Transverse colon (tissue), 4 donors: ENCODE measurements around the gene MKRN2. TPM values are rescaled to one million over a fixed set of nuclear protein-coding genes. Genes with fewer than 3 reads are reported as not detected.

Experiments used
- DNase-seq: peaks from one replicate; pipeline ENCODE4 v3.0.0-alpha.2; 2019
- H3K27ac ChIP-seq, 4 donors: fragments of 200-600 bp; sonication (generic); 2 replicates each; pipeline ENCODE4 v1.5.1; 2016 to 2018; ENCODE audit warnings: inconsistent platforms in 4 of 4
- H3K27me3 ChIP-seq: fragments of 200-600 bp; sonication (generic); 2 replicates; pipeline ENCODE4 v1.5.1; 2017; ENCODE audit warnings: inconsistent platforms
- H3K36me3 ChIP-seq, 4 donors: fragments of 200-600 bp; sonication (generic); 2 replicates each; pipeline ENCODE4 v1.5.1; 2017 to 2019; ENCODE audit warnings: inconsistent platforms in 4 of 4
- H3K4me1 ChIP-seq, 4 donors: fragments of 200-600 bp; sonication (generic); 2 replicates each; pipeline ENCODE4 v1.5.1; 2017 to 2020; ENCODE audit warnings: inconsistent platforms in 4 of 4
- H3K4me3 ChIP-seq, 4 donors: fragments of 200-600 bp; sonication (generic); 1 replicate in 1 of 4; 2 replicates in 3 of 4; pipeline versions ENCODE4 v1.5.1 to v1.6.1; 2017 to 2019; ENCODE audit warnings: inconsistent platforms in 4 of 4
- H3K9me3 ChIP-seq, 2 donors: fragments of 200-600 bp; sonication (generic); 2 replicates each; pipeline ENCODE4 v1.5.1; 2017 to 2019; ENCODE audit warnings: inconsistent platforms in 2 of 2
- CTCF ChIP-seq, 5 experiments: fragments of 200-600 bp in 3 of 5; fragments of 450-650 bp in 2 of 5; sonication (generic) in 3 of 5; IDR thresholded peaks; 1 replicate in 2 of 5; 2 replicates in 3 of 5; pipeline ENCODE4 v1.5.1; 2016 to 2017; ENCODE audit warnings: antibody characterized with exemption in 5 of 5, inconsistent platforms in 3 of 5, mild to moderate bottlenecking in 2 of 5, moderate library complexity in 1 of 5
- EP300 ChIP-seq: sonication (generic); formaldehyde crosslinking; IDR thresholded peaks from one replicate; pipeline ENCODE4 v1.6.1; 2017; ENCODE audit warnings: antibody characterized with exemption, low read depth
- POLR2A ChIP-seq: fragments of 450-650 bp; IDR thresholded peaks from one replicate; pipeline ENCODE4 v1.6.1; 2016; ENCODE audit warnings: antibody characterized with exemption, mild to moderate bottlenecking, moderate library complexity
- POLR2AphosphoS5 ChIP-seq, 3 donors: sonication (generic); formaldehyde crosslinking; IDR thresholded peaks; one replicate each; pipeline ENCODE4 v1.6.1; 2016; ENCODE audit warnings: antibody characterized with exemption in 3 of 3
- WGBS, 2 donors: methylation state at CpG; one replicate each; pipeline ENCODE4 v1.1.5; 2018; ENCODE audit warnings: low coverage in 1 of 2; 5-methylcytosine and 5-hydroxymethylcytosine counted together
- in situ Hi-C, 4 donors: fragments of 200-750 bp; cut with MboI; loops; one replicate each; pipeline versions ENCODE4 v1.15.0 to v1.15.1; 2017; ENCODE audit warnings: low sequenced_read_pairs in 3 of 4, low pct_ligation_motif_present in 1 of 4, low pct_unique_long_range_greater_than_20kb in 1 of 4
- intact Hi-C: fragments of 100-400 bp; cut with DNase I; formaldehyde crosslinking; loops from one replicate; pipeline ENCODE4 v1.15.1; 2023; ENCODE audit warnings: low total_unique reads
- total RNA-seq, 4 donors: library from RNA; depleted of rRNA; stranded (reverse); fragments of >200 nt; gene quantifications; one replicate each; pipeline ENCODE4 v1.1.0, GENCODE V29; 2016

The MKRN2 gene
- total RNA-seq, 4 donors from 2014 or later, result 22.9 to 30.6 (median 25.4) TPM

- no peak for DNase-seq
- WGBS, 2 donors, result 81 to 86% methylated on average over 2 of the region's 2 CpGs
- no peak overlapping the region for H3K27ac ChIP-seq
- H3K4me3 ChIP-seq, result no peak overlapping the region
- in situ Hi-C loops, result no loop called here
- no peaks in the 10 kb centered on the region for H3K27me3 ChIP-seq
- no peaks in the 10 kb centered on the region for H3K9me3 ChIP-seq
- intact Hi-C loops, result no loop called here
- TF ChIP-seq CTCF (IDR thresholded peaks at IDR 0.05) (no peak), POLR2AphosphoS5 (IDR thresholded peaks at IDR 0.05) (no peak), POLR2A (no peak), EP300 (no peak)
- peaks cover 0 to 7% (median 5%) of the 10 kb centered on the region in 4 donors for H3K4me1 ChIP-seq
- peaks cover 0 to 54% (median 22%) of the 10 kb centered on the region in 4 donors for H3K36me3 ChIP-seq
Measured at GRCh38 chr3:12578742-12579141, 21.9 kb downstream of the MKRN2 start.

GRCh38 chr3:12579456-12579855 lies 22.6 kb downstream of the MKRN2 start:
- no peaks in the 10 kb centered on the region for H3K9me3 ChIP-seq
- DNase-seq, result no peak
- no peak overlapping the region for H3K27ac ChIP-seq
- H3K27me3 ChIP-seq, result no peaks in the 10 kb centered on the region
- TF ChIP-seq CTCF (IDR thresholded peaks at IDR 0.05), result no peak
- TF ChIP-seq POLR2A, result no peak
- TF ChIP-seq EP300, result no peak
- no peak for TF ChIP-seq POLR2AphosphoS5 (IDR thresholded peaks at IDR 0.05)
- H3K36me3 ChIP-seq, result peaks cover 0 to 54% (median 22%) of the 10 kb centered on the region in 4 donors
- H3K4me3 ChIP-seq, result no peak overlapping the region
- in situ Hi-C loops, result no loop called here
- intact Hi-C loops, result no loop called here
- WGBS, 2 donors, result 81 to 88% methylated on average over 2 to 3 of the region's 3 CpGs
- peaks cover 0 to 7% (median 5%) of the 10 kb centered on the region in 4 donors for H3K4me1 ChIP-seq

- peaks cover 0 to 56% (median 22%) of the 10 kb centered on the region in 4 donors for H3K36me3 ChIP-seq
- no peak for DNase-seq
- no peak for TF ChIP-seq CTCF (IDR thresholded peaks at IDR 0.05)
- TF ChIP-seq EP300, result no peak
- TF ChIP-seq POLR2AphosphoS5 (IDR thresholded peaks at IDR 0.05), result no peak
- no peak for TF ChIP-seq POLR2A
- peaks cover 0 to 7% (median 5%) of the 10 kb centered on the region in 4 donors for H3K4me1 ChIP-seq
- H3K4me3 ChIP-seq, result no peak overlapping the region
- intact Hi-C loops, result no loop called here
- no peak overlapping the region for H3K27ac ChIP-seq
- no peaks in the 10 kb centered on the region for H3K27me3 ChIP-seq
- WGBS, 2 donors, result 59 to 66% methylated on average over 3 of the region's 3 CpGs
- in situ Hi-C loops, result no loop called here
- no peaks in the 10 kb centered on the region for H3K9me3 ChIP-seq
Measured at GRCh38 chr3:12579905-12580304, 23.0 kb downstream of the MKRN2 start.

- H3K4me3 ChIP-seq, result no peak overlapping the region
- H3K27me3 ChIP-seq, result no peaks in the 10 kb centered on the region
- no peak overlapping the region for H3K27ac ChIP-seq
- TF ChIP-seq POLR2AphosphoS5 (IDR thresholded peaks at IDR 0.05), result no peak
- TF ChIP-seq POLR2A, result no peak
- no peak for TF ChIP-seq CTCF (IDR thresholded peaks at IDR 0.05)
- no peak for TF ChIP-seq EP300
- H3K36me3 ChIP-seq, result peaks cover 0 to 48% (median 23%) of the 10 kb centered on the region in 4 donors
- intact Hi-C loops, result no loop called here
- H3K4me1 ChIP-seq, result peaks cover 0 to 3% (median 0%) of the 10 kb centered on the region in 4 donors
- DNase-seq, result no peak
- H3K9me3 ChIP-seq, result no peaks in the 10 kb centered on the region
- 87% methylated on average over 4 of the region's 4 CpGs; no CpG with 5 or more reads in 1 of the 2 donors for WGBS, 2 donors
- in situ Hi-C loops, result no loop called here
Measured at GRCh38 chr3:12582730-12583129, 25.8 kb downstream of the MKRN2 start.
